Choroid plexus epithelial cell (primary cell): ENCODE measurements around the gene PDZK1IP1.
A peak's percentile ranks its signal among the peaks of the same experiment; 100 is the strongest.
"Not testable (repeated sequence)": the region's sequence is repeated elsewhere in the genome, so short reads cannot be mapped to it uniquely, and the experiment has no call there.

Experiments used
- DNase-seq: peaks from one replicate; pipeline ENCODE4 v3.0.0-alpha.2; 2010; ENCODE audit warnings: low read depth
- H3K4me3 ChIP-seq: 2 replicates; pipeline ENCODE4 v1.5.1; 2011; ENCODE audit warnings: low read depth, mild to moderate bottlenecking, control low read depth, low read length, moderate library complexity
- TF ChIP-seq, protein P1 (sequence below): conservative IDR thresholded peaks from 2 replicates; pipeline ENCODE4 v1.5.1; 2011; ENCODE audit warnings: low read depth, mild to moderate bottlenecking, control low read depth, inconsistent platforms, low read length, moderate library complexity

Gene PDZK1IP1

GRCh38 chr1:47143654-47144053 lies 46.2 kb downstream of the PDZK1IP1 start:
- peak; percentile 7 for DNase-seq
- TF ChIP-seq, protein P1, sequence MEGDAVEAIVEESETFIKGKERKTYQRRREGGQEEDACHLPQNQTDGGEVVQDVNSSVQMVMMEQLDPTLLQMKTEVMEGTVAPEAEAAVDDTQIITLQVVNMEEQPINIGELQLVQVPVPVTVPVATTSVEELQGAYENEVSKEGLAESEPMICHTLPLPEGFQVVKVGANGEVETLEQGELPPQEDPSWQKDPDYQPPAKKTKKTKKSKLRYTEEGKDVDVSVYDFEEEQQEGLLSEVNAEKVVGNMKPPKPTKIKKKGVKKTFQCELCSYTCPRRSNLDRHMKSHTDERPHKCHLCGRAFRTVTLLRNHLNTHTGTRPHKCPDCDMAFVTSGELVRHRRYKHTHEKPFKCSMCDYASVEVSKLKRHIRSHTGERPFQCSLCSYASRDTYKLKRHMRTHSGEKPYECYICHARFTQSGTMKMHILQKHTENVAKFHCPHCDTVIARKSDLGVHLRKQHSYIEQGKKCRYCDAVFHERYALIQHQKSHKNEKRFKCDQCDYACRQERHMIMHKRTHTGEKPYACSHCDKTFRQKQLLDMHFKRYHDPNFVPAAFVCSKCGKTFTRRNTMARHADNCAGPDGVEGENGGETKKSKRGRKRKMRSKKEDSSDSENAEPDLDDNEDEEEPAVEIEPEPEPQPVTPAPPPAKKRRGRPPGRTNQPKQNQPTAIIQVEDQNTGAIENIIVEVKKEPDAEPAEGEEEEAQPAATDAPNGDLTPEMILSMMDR, result peak; percentile 43
- H3K4me3 ChIP-seq, result not testable (repeated sequence)

- not testable (repeated sequence) for H3K4me3 ChIP-seq, DNase-seq
These were observed 49.5 kb downstream of the PDZK1IP1 start for GRCh38 chr1:47140358-47140757.

DNA sequence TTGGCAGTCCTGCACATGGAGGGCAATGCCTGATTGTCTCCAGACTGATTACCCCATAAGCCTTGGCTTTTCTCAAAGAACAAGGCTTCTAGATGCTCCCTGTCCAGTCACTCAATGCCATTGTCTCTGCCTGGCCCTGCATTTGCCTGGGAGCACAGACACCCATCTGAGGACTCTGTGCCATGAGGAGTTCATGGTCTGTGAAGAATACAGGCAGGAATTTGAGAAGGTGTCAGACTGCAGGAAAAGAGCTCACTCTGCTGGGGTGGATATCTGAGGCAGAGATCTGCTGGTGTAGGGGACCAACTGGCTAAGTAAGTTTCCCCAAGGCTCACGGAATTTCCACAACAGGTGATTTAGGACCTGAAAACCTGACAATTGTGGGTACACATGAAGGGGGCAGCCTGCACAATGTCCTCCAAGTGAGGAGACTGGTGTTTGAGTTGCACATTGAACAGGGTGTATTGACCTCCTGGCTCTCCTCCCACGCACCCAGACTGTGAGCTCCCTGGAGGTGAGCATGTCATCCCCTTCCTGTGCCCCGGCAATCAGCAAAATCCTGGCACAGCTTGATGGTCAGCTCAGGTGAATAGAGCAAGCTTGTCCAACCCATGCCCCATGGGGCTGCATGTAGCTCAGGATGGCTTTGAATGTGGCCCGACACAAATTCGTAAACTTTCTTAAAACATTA lies 51.8 kb downstream of the PDZK1IP1 start:
- DNase-seq, result no peak
- TF ChIP-seq, protein P1, result no peak
- H3K4me3 ChIP-seq, result no peak overlapping the region

- no peak for DNase-seq
- TF ChIP-seq, protein P1, result no peak
- H3K4me3 ChIP-seq, result no peak within 1 kb of the TSS
These were observed 52.6 kb downstream of the PDZK1IP1 start, which contains the start of gene CYP4A22 for GRCh38 chr1:47137198-47137597. TSS of gene CYP4A22 (plus strand) at chr1:47137441. CDS start at chr1:47137486, 45 bp downstream.
